Muscle layer of duodenum (tissue), 2 donors: Measurements from ENCODE around the gene BRAT1.

Source experiments
- H3K27ac ChIP-seq: one replicate; pipeline ENCODE4 v1.7.0; 2013; ENCODE audit warnings: mild to moderate bottlenecking, low read length
- H3K27me3 ChIP-seq: one replicate; pipeline ENCODE4 v1.7.0; 2013; ENCODE audit warnings: low read depth, mild to moderate bottlenecking, control low read depth, low read length
- H3K36me3 ChIP-seq, 2 donors: one replicate each; pipeline ENCODE4 v1.7.0; 2013; ENCODE audit warnings: low read length in 2 of 2, control low read depth in 1 of 2, mild to moderate bottlenecking in 1 of 2; ENCODE audit not compliant: insufficient read depth in 2 of 2, control insufficient read depth in 1 of 2
- H3K4me1 ChIP-seq, 2 donors: one replicate each; pipeline ENCODE4 v1.7.0; 2013; ENCODE audit warnings: low read length in 2 of 2, mild to moderate bottlenecking in 2 of 2, control low read depth in 1 of 2, moderate library complexity in 1 of 2; ENCODE audit not compliant: insufficient read depth in 2 of 2, control insufficient read depth in 1 of 2
- H3K4me3 ChIP-seq, 2 donors: one replicate each; pipeline ENCODE4 v1.7.0; 2013; ENCODE audit warnings: low read length in 2 of 2, low read depth in 1 of 2, mild to moderate bottlenecking in 1 of 2
- H3K9me3 ChIP-seq, 2 donors: one replicate each; pipeline ENCODE4 v1.7.0; 2013; ENCODE audit warnings: low read length in 2 of 2, control low read depth in 1 of 2, mild to moderate bottlenecking in 1 of 2; ENCODE audit not compliant: control insufficient read depth in 1 of 2
- donor health status: healthy.

Gene BRAT1

DNA sequence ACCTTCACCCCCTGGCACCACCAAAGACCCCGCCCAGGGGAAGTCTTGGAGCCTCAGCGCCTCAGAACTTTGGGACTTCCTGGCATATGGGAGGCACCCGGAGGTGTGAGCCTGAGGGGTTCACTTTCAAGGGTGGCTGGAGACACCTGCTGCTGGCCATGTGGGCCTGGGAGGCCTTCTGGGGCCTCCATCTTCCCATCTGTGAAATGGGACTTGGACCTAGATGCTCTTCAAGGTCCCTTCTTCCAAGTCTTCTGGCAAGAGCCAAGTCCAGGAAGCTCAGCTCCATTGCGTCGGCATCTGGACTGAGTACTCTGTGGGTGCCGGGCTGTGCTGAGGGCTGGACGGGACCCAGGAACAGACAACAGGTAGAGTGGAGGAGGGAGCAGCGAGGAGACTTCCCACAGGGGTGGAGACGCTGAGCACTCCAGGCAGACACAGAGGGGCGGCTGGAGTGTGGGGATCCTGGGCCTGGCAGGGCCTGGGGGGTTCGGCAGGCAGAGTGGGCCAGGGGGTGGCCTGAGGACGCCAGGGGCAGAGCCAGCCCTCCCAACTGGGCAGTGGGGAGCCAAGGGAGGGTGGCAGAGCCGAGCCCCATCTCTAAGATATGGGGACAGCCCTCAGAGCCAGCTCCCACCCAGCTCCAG, 45.1 kb downstream of the BRAT1 start:
- Histone ChIP-seq H3K4me3 (no peak overlapping the region), H3K9me3 (no peaks in the 10 kb centered on the region), H3K27ac (no peak overlapping the region), H3K36me3 (no peaks in the 10 kb centered on the region), H3K4me1 (peaks cover 3 to 34% of the 10 kb centered on the region in 2 donors), H3K27me3 (no peaks in the 10 kb centered on the region)

GRCh38 chr7:2509298-2509906, 45.9 kb downstream of the BRAT1 start:
- no peak overlapping the region for H3K27ac ChIP-seq
- no peaks in the 10 kb centered on the region for H3K27me3 ChIP-seq
- H3K4me3 ChIP-seq = no peak overlapping the region

GRCh38 chr7:2508327-2509215, 46.8 kb downstream of the BRAT1 start:
- no peak overlapping the region for H3K27ac ChIP-seq
- H3K27me3 ChIP-seq = no peaks in the 10 kb centered on the region
- H3K9me3 ChIP-seq = no peaks in the 10 kb centered on the region
- H3K36me3 ChIP-seq = no peaks in the 10 kb centered on the region
- H3K4me1 ChIP-seq = peaks cover 3 to 34% of the 10 kb centered on the region in 2 donors
- no peak overlapping the region for H3K4me3 ChIP-seq

More at GRCh38 chr7:2509298-2509906, 45.9 kb downstream of the BRAT1 start:
- no peaks in the 10 kb centered on the region for H3K9me3 ChIP-seq
- no peaks in the 10 kb centered on the region for H3K36me3 ChIP-seq
- peaks cover 3 to 34% of the 10 kb centered on the region in 2 donors for H3K4me1 ChIP-seq

- peaks cover 3 to 34% of the 10 kb centered on the region in 2 donors for H3K4me1 ChIP-seq
- no peak overlapping the region for H3K27ac ChIP-seq
- H3K9me3 ChIP-seq = no peaks in the 10 kb centered on the region
- H3K36me3 ChIP-seq = no peaks in the 10 kb centered on the region
- no peak overlapping the region for H3K4me3 ChIP-seq
- H3K27me3 ChIP-seq = no peaks in the 10 kb centered on the region
Measured at GRCh38 chr7:2507917-2508306, 47.4 kb downstream of the BRAT1 start.

DNA sequence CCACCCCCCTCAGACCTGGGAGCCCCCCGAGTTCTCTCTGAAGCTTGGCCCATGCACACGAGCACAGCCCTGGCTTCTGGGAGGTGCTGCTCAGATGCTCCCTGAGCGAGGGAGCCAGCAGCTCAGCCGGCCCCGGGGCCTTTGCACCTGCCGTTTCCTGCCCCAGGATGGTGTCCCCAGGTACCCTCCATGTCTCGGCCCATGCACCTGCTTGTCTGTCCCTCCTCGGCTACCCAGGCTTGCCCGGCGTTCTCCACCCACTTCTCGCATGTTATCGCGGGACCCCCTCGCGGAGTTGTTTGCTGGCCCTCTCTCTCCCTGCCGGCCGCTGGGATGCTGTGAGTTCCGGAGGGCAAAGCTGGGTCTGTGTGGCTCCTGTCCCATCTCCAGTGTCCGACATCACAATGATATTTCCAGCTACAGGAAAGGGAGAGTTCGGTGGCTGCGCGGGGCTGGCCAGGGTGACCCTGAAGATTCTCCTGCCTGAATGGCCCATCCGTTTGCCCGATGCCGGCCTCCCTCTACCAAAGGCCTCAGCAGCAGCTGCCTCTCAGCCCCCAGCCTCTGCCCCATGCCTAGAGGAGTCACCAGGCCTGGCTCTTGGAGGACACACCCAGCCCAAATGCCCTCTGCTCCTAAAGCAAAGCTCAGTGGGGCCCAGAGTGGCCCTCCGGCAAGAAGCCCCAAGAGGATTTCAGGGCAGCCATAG, 48.0 kb downstream of the BRAT1 start:
- Histone ChIP-seq H3K27ac (no peak overlapping the region), H3K4me3 (no peak overlapping the region), H3K27me3 (no peaks in the 10 kb centered on the region), H3K4me1 (peaks cover 3 to 33% of the 10 kb centered on the region in 2 donors), H3K36me3 (no peaks in the 10 kb centered on the region), H3K9me3 (no peaks in the 10 kb centered on the region)

DNA sequence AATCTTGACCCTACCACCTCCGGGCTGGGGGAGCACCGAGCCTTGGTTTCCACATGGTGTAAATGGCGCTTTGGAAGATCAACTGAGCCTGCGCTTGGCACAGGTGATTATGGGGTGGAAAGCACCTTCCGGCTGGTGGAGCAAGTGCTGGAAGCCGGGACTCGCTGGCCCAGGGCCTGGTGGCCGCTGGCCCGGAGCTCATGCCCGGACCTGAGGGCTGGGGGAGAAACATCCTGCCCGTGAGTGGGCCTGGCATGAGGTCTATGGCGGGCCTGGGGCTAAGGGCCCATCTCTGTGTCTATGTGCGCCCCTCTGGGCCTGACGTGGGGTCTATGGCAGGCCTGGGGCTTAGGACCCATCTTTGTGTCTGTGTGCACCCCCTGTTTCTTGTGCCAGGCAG, 49.9 kb downstream of the BRAT1 start:
- H3K27me3 ChIP-seq = no peaks in the 10 kb centered on the region
- no peak overlapping the region for H3K27ac ChIP-seq
- H3K4me1 ChIP-seq = peaks cover 0 to 17% of the 10 kb centered on the region in 2 donors
- H3K4me3 ChIP-seq = no peak overlapping the region
- H3K9me3 ChIP-seq = no peaks in the 10 kb centered on the region
- H3K36me3 ChIP-seq = no peaks in the 10 kb centered on the region

- Histone ChIP-seq H3K36me3 (no peaks in the 10 kb centered on the region), H3K4me1 (peaks cover 0 to 17% of the 10 kb centered on the region in 2 donors), H3K27me3 (no peaks in the 10 kb centered on the region), H3K9me3 (no peaks in the 10 kb centered on the region), H3K27ac (no peak overlapping the region), H3K4me3 (no peak overlapping the region)
Measured at GRCh38 chr7:2504889-2505375, 50.4 kb downstream of the BRAT1 start.

DNA sequence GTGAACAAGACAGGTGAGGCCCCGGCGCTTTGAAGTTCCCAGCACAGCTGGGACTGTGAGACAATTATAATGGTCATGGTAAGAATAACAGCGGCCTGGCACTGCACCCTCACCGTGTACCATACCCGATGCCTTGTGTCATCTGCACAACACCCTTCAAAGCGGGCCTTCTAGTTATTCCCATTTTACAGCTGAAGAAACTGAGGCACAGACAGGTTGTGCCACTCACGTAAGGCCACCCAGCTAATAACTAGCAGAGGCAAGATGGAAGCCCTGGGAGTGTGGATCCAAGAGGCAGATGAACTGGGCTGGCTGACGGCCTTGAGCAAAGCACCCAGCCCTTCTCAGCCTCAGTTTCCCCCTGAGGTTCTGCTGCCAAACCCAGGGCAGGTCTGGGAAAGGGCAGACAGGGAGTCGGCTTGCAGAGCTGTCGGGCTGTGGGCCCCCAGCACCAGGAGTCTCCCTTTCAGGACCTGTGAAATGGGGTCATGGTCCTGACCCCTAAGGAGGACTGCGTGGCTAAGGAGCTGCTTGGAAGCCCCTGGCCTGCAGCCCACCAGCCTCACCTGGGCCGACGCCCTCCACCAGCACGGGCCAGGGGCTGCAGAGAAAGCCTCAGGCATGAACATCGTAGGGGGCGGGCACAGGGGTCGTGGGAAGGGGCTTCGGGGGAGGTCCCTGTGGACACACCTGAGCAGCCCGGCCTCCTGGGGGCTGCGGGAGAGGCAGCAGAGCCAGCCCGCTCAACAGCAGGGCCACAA, 51.0 kb downstream of the BRAT1 start:
- Histone ChIP-seq H3K4me1 (peaks cover 0 to 17% of the 10 kb centered on the region in 2 donors), H3K27ac (no peak overlapping the region), H3K36me3 (no peaks in the 10 kb centered on the region), H3K27me3 (no peaks in the 10 kb centered on the region), H3K4me3 (no peak overlapping the region), H3K9me3 (no peaks in the 10 kb centered on the region)

DNA sequence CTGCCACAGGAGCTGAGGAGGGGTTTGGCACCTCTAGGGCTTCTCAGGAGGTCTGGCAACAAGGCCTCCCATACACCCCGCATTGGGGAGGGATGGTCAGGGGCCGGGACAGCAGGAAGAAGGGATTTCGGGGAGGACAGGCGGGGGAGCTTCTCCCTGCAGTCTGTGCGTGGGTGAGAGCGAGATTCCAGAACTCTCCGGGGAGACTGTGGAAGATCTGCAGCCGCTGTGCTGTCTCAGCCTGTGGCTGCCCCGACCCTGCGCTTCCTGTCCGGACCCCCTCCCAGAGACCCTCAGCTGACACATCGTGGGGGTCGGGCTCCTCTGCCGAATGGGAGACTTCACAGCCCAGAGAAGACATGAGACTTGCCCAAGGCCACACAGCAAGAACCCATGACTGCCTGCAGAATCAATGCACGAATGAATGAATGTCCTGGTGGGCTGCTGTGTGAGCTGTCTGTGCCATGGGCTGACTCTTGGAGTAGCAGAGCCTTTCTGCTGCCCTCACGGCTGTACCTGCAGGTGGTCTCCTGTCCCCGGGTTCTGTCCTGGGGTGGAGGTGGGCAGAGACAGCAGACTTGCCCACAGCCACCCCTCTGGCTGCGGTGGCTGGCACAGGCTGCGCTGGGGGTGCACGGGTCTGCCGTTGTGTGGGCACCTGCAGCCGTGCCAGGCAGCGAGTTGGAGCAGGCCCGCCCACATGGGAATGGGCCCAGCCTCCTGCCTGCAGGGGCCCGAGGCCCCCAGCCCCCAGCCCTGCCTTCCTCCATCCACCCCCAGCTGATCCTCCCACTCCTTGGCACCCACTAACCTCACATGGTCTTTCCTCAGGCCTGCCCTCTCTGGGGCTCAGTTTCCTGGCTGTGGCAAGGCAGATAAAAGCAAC, 52.0 kb downstream of the BRAT1 start:
- H3K27ac ChIP-seq = no peak overlapping the region
- no peaks in the 10 kb centered on the region for H3K9me3 ChIP-seq
- no peak overlapping the region for H3K4me3 ChIP-seq
- H3K4me1 ChIP-seq = peaks cover 0 to 11% of the 10 kb centered on the region in 2 donors
- H3K36me3 ChIP-seq = no peaks in the 10 kb centered on the region
- no peaks in the 10 kb centered on the region for H3K27me3 ChIP-seq

- no peaks in the 10 kb centered on the region for H3K9me3 ChIP-seq
- H3K27me3 ChIP-seq = no peaks in the 10 kb centered on the region
- no peak overlapping the region for H3K27ac ChIP-seq
- peaks cover 0 to 6% of the 10 kb centered on the region in 2 donors for H3K4me1 ChIP-seq
- H3K4me3 ChIP-seq = no peak overlapping the region
- no peaks in the 10 kb centered on the region for H3K36me3 ChIP-seq
Measured at GRCh38 chr7:2502647-2502966, 52.7 kb downstream of the BRAT1 start.
